T-helper 1 cell treated with Interleukin-12 subunit alpha and Interleukin-12 subunit beta and Interleukin-4 antibody, amounts not matched to agents 30 μg/mL and 1 μg/mL, for 36 hours (primary cell): ENCODE results near the gene ZNF501.

Source experiments
- H3K27ac Mint-ChIP-seq: one replicate; pipeline ENCODE4 v1.8.0; 2021; ENCODE audit warnings: mild to moderate bottlenecking, mixed read lengths
- H3K27me3 Mint-ChIP-seq: one replicate; pipeline ENCODE4 v1.8.0; 2021; ENCODE audit warnings: low read depth, mixed read lengths
- H3K36me3 Mint-ChIP-seq: one replicate; pipeline ENCODE4 v1.8.0; 2021; ENCODE audit warnings: low read depth, mixed read lengths
- H3K4me1 Mint-ChIP-seq: one replicate; pipeline ENCODE4 v1.8.0; 2021; ENCODE audit warnings: low read depth, mixed read lengths
- H3K4me3 Mint-ChIP-seq: one replicate; pipeline ENCODE4 v1.8.0; 2021; ENCODE audit warnings: mild to moderate bottlenecking, moderate library complexity, mixed read lengths
- H3K9me3 Mint-ChIP-seq: one replicate; pipeline ENCODE4 v1.8.0; 2021; ENCODE audit warnings: mixed read lengths

Gene ZNF501

GRCh38 chr3:44729384-44729910 lies at the start of gene ZNF501:
Gene ZNF501, plus strand, starts transcription at chr3:44729635. Its CDS starts 4,787 bp downstream, at chr3:44734422.
- Mint-ChIP-seq H3K27me3 (no peaks in the 10 kb centered on the region), H3K27ac (peak within 1 kb of the TSS; percentile 87), H3K4me3 (peak within 1 kb of the TSS; percentile 93), H3K9me3 (peaks cover 82% of the 10 kb centered on the region), H3K36me3 (peaks cover 26% of the 10 kb centered on the region), H3K4me1 (peaks cover 10% of the 10 kb centered on the region)

GRCh38 chr3:44680921-44681455 lies 48.4 kb upstream of the ZNF501 start:
- peaks cover 17% of the 10 kb centered on the region for H3K27me3 Mint-ChIP-seq

GRCh38 chr3:44682182-44682896 lies 47.1 kb upstream of the ZNF501 start:
- Mint-ChIP-seq H3K27ac (no peak overlapping the region), H3K4me1 (peaks cover 6% of the 10 kb centered on the region), H3K4me3 (no peak overlapping the region), H3K27me3 (peaks cover 17% of the 10 kb centered on the region), H3K36me3 (peaks cover 18% of the 10 kb centered on the region), H3K9me3 (peaks cover 59% of the 10 kb centered on the region)

More at GRCh38 chr3:44680921-44681455, 48.4 kb upstream of the ZNF501 start:
- Mint-ChIP-seq H3K36me3 (peaks cover 12% of the 10 kb centered on the region), H3K9me3 (peaks cover 46% of the 10 kb centered on the region), H3K4me1 (peaks cover 6% of the 10 kb centered on the region), H3K27ac (no peak overlapping the region), H3K4me3 (no peak overlapping the region)

GRCh38 chr3:44685128-44685800 lies 44.2 kb upstream of the ZNF501 start:
- H3K4me1 Mint-ChIP-seq = peaks cover 6% of the 10 kb centered on the region
- H3K9me3 Mint-ChIP-seq = peaks cover 78% of the 10 kb centered on the region
- H3K27me3 Mint-ChIP-seq = peaks cover 17% of the 10 kb centered on the region
- peak overlapping the region; percentile 77 for H3K4me3 Mint-ChIP-seq
- H3K36me3 Mint-ChIP-seq = peaks cover 17% of the 10 kb centered on the region
- H3K27ac Mint-ChIP-seq = peak overlapping the region; percentile 27

- Mint-ChIP-seq H3K27ac (no peak overlapping the region), H3K9me3 (peaks cover 76% of the 10 kb centered on the region), H3K36me3 (peaks cover 12% of the 10 kb centered on the region), H3K4me1 (peaks cover 6% of the 10 kb centered on the region), H3K4me3 (no peak overlapping the region), H3K27me3 (peaks cover 17% of the 10 kb centered on the region)
These were observed 41.5 kb upstream of the ZNF501 start for GRCh38 chr3:44687898-44688297.

- Mint-ChIP-seq H3K27me3 (no peaks in the 10 kb centered on the region), H3K27ac (peak within 1 kb of the TSS; percentile 23), H3K36me3 (peaks cover 11% of the 10 kb centered on the region), H3K4me1 (peaks cover 1% of the 10 kb centered on the region), H3K4me3 (peak within 1 kb of the TSS; percentile 56), H3K9me3 (peaks cover 64% of the 10 kb centered on the region)
These were observed 16.9 kb upstream of the ZNF501 start, which contains the start of gene ZNF502 for GRCh38 chr3:44712455-44713075. Gene ZNF502, plus strand, starts transcription at chr3:44712660. Its CDS starts 7,602 bp downstream, at chr3:44720262.

- Mint-ChIP-seq H3K9me3 (peaks cover 81% of the 10 kb centered on the region), H3K27me3 (no peaks in the 10 kb centered on the region), H3K36me3 (peaks cover 18% of the 10 kb centered on the region), H3K4me1 (no peaks in the 10 kb centered on the region), H3K4me3 (no peak overlapping the region), H3K27ac (no peak overlapping the region)
These were observed 8.0 kb upstream of the ZNF501 start for GRCh38 chr3:44721231-44722102.

GRCh38 chr3:44722103-44722401 lies 7.4 kb upstream of the ZNF501 start:
- no peak overlapping the region for H3K4me3 Mint-ChIP-seq
- no peak overlapping the region for H3K27ac Mint-ChIP-seq
- peaks cover 18% of the 10 kb centered on the region for H3K36me3 Mint-ChIP-seq
- no peaks in the 10 kb centered on the region for H3K4me1 Mint-ChIP-seq
- H3K9me3 Mint-ChIP-seq = peaks cover 77% of the 10 kb centered on the region
- no peaks in the 10 kb centered on the region for H3K27me3 Mint-ChIP-seq

GRCh38 chr3:44734646-44735168 lies 5.3 kb downstream of the ZNF501 start:
- no peak overlapping the region for H3K27ac Mint-ChIP-seq
- peaks cover 19% of the 10 kb centered on the region for H3K36me3 Mint-ChIP-seq
- no peaks in the 10 kb centered on the region for H3K27me3 Mint-ChIP-seq
- peaks cover 83% of the 10 kb centered on the region for H3K9me3 Mint-ChIP-seq
- no peak overlapping the region for H3K4me3 Mint-ChIP-seq
- H3K4me1 Mint-ChIP-seq = peaks cover 5% of the 10 kb centered on the region

- no peaks in the 10 kb centered on the region for H3K27me3 Mint-ChIP-seq
- H3K27ac Mint-ChIP-seq = peak overlapping the region; percentile 79
- H3K36me3 Mint-ChIP-seq = peaks cover 58% of the 10 kb centered on the region
- peaks cover 30% of the 10 kb centered on the region for H3K4me1 Mint-ChIP-seq
- H3K4me3 Mint-ChIP-seq = peak overlapping the region; percentile 89
- peaks cover 40% of the 10 kb centered on the region for H3K9me3 Mint-ChIP-seq
These were observed 31.6 kb downstream of the ZNF501 start for GRCh38 chr3:44761101-44761423.

GRCh38 chr3:44761424-44762169 lies 32.2 kb downstream of the ZNF501 start, which contains the start of the genes KIAA1143 and KIF15:
Gene KIAA1143, minus strand, starts transcription at chr3:44761619. Its CDS starts 17 bp downstream, at chr3:44761602.
Gene KIF15, plus strand, starts transcription at chr3:44761794. Its CDS starts 72 bp downstream, at chr3:44761866.
- Mint-ChIP-seq H3K27ac (peak within 1 kb of the TSS; percentile 79), H3K9me3 (peaks cover 44% of the 10 kb centered on the region), H3K36me3 (peaks cover 57% of the 10 kb centered on the region), H3K4me1 (peaks cover 33% of the 10 kb centered on the region), H3K27me3 (no peaks in the 10 kb centered on the region), H3K4me3 (peak within 1 kb of the TSS; percentile 89)

GRCh38 chr3:44762170-44762677 lies 32.8 kb downstream of the ZNF501 start:
- peak overlapping the region; percentile 89 for H3K4me3 Mint-ChIP-seq
- H3K27ac Mint-ChIP-seq = peak overlapping the region; percentile 79
- peaks cover 45% of the 10 kb centered on the region for H3K9me3 Mint-ChIP-seq
- H3K36me3 Mint-ChIP-seq = peaks cover 58% of the 10 kb centered on the region
- peaks cover 33% of the 10 kb centered on the region for H3K4me1 Mint-ChIP-seq
- H3K27me3 Mint-ChIP-seq = no peaks in the 10 kb centered on the region

GRCh38 chr3:44762690-44763089 lies 33.3 kb downstream of the ZNF501 start:
- peak overlapping the region; percentile 79 for H3K27ac Mint-ChIP-seq
- no peaks in the 10 kb centered on the region for H3K27me3 Mint-ChIP-seq
- peaks cover 42% of the 10 kb centered on the region for H3K9me3 Mint-ChIP-seq
- peaks cover 55% of the 10 kb centered on the region for H3K36me3 Mint-ChIP-seq
- peaks cover 33% of the 10 kb centered on the region for H3K4me1 Mint-ChIP-seq
- peak overlapping the region; percentile 89 for H3K4me3 Mint-ChIP-seq
